GM18502 (cell line): Measurements from ENCODE around the gene MAPRE2.

Source experiments
- ATAC-seq: cut with Tn5 transposase; IDR thresholded peaks from one replicate; pipeline ENCODE4 v1.9.1; 2021; ENCODE audit warnings: mild to moderate bottlenecking; ENCODE audit not compliant: unreplicated experiment, poor library complexity

Gene MAPRE2

DNA sequence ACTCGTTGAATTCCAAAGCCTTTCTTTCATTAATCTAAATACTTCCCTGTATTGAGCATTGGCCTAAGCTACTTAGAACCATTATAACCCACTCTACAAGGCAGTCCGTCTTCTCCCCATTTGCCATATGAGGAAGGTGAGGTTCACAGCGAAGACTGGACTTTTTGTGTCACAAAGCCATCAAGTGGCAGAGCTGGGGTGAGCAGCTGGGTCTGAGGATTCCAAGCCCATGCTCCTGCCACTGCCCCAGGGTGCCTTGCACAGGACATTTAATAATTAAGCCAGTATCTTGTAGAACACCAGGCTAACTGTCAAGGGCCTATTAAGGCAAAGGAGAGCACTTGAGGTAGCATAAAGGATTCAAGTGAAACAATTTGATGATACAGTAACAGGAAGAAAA lies 130.8 kb downstream of the MAPRE2 start:
- no peak for ATAC-seq

- ATAC-seq, result no peak
Measured at GRCh38 chr18:35172451-35173035, 131.3 kb downstream of the MAPRE2 start.

DNA sequence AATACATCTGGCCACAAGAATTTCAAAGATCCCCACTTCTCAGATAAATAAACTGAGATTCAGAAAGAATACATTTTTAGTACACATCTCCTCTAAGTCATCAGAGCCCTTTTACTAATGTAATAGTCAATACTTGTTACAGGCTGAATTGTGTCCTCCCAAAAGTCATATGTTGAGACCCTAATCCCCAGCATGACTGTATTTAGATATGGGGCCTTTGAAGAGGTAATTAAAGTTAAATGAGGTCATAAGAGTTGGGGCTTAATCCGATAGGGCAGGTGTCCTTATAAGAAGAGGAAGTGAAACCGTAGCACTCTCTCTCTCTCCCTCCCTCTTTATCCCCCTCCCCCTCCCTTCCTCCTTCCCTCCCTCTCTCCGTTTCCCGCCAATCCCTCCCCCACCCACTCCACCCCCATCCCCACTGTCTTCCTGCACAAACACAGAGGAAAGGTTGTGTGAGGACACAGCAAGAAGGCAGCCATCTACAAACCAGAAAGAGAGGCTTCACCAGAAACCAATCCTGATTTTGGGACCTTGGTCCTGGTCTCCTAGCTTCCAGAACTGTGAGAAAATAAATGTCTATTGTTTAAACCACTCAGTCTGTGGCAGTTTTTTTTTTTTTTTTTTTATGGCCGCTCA lies 133.0 kb downstream of the MAPRE2 start:
- peak; percentile 90 for ATAC-seq

DNA sequence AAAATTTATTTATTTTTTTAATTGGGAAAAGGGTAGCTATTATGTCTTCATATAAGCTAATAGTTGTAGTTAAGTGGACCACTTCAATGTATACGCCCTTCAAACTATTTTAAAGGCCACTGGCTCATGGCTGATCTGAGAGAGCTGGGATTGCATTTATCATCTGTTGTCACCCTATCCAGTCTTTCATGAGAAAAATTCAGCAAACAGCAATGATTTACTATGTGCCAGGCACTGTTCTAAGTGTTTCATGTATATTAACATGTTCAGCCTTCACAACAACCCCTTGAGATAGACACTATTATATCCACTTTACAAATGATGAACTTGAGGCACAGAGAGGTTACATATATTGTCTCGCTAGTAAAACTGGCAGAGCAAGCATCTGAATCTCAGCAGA lies 133.5 kb downstream of the MAPRE2 start:
- no peak for ATAC-seq

- ATAC-seq, result no peak
Measured at GRCh38 chr18:35176925-35177324, 135.7 kb downstream of the MAPRE2 start.

GRCh38 chr18:35178260-35178659 lies 137.0 kb downstream of the MAPRE2 start:
- no peak for ATAC-seq

DNA sequence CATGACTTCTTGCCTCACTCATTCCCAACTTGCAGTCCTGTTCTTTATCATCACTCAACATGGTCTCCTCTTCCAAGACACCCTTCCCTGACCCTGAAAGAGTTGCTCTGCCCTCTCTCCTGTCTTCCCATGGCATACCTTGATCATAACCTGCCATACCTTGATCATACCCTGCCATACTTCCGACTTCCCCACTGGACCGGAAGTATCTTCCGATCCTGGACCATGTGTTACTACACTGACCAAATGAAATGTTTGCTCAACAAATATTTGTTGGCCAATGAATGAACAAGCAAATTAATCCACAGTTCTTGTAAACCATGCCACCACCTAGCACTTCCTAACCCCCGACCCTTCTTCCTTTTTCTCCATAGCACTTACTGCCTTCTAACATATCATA lies 138.7 kb downstream of the MAPRE2 start:
- ATAC-seq, result no peak

DNA sequence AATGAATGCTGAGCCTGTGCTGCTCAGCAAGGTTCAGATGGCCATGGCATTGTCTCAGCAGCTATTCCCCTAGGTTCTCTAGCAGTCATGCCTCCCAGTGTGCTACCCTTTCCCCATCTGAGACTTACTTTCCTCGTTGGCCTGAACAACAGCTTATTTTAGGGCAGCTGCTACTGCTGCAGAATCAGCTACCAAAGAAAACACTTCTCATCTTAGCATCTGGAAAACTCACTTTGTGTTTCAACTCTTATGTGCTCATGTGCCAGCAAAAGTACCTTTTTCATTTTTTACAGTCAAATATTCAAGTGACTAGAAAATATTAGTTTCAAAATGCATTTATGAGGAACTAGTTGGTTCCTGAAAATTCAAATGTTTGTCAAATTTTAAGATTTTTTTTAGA lies 139.2 kb downstream of the MAPRE2 start:
- no peak for ATAC-seq

GRCh38 chr18:35182151-35182550 lies 140.9 kb downstream of the MAPRE2 start:
- no peak for ATAC-seq

- no peak for ATAC-seq
Measured at GRCh38 chr18:35183886-35184285, 142.7 kb downstream of the MAPRE2 start.

DNA sequence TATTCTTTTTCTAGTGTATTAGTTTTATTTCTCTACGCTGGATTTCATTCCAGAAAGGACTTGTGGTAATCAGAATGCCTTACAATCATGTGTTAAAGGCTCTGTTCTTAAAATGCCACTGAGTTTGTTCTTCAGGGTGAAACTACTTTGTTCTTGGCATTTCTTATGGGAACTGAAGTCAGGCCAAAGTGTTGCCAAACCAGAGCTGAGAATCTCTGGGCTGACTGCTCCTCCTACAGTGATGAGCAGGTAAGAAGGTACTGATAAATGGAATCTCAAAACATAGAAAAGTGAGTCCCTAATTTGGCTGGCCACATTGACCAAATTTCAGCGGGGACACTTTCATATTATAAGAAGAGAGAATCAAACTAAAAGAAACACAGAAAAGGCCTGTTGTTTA lies 144.6 kb downstream of the MAPRE2 start:
- no peak for ATAC-seq

DNA sequence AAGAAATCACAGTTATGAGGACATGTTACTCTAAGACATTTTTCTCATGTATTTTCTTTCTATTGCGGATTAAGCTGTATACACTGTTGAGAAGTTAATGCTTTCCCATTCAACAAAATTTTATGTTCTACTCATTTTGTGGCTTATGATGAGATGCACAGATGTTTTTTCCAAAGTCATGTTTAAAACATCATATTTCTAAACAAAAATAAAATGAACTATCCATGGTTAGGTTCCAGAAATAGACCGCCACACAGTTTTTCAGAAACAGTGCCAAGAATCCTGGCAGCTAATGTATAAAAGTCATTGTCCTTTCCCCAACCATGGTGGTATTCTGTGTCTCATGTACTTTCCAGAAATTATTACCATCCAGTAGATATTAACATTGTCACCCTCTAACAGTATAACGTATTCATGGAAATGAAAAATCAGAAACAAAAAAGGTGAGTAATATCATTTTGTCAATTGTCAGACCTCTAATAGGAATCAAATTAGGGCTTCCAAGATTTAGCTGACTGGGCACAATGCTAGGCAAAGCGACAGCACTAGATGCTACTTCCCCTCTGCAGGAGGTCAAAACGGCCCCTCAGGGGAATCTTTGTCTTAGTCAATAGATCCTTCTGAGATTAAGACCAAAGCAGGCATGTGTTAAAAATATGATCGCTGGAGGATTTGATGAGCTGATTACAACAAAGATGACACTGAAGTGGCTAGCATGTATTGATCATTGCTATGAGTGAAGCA lies 145.2 kb downstream of the MAPRE2 start:
- ATAC-seq, result no peak

DNA sequence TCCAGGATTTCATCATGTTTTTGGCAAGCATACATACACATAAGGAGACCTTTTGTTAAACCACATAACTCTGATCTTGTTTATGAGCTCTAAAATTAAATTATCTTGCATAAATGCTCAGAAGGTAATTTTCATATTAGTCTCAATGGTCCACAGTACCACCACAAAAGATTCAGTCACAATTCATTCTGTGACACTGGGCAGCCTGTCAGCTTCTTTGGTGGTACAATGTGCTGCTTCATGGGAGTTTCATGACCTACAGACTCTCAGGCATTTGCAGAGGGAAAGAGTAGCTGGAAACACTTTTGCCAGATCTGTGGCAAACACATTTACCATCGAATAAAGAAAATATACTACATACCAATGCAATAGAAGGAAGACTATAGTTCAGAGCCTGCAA lies 148.3 kb downstream of the MAPRE2 start:
- ATAC-seq, result no peak

DNA sequence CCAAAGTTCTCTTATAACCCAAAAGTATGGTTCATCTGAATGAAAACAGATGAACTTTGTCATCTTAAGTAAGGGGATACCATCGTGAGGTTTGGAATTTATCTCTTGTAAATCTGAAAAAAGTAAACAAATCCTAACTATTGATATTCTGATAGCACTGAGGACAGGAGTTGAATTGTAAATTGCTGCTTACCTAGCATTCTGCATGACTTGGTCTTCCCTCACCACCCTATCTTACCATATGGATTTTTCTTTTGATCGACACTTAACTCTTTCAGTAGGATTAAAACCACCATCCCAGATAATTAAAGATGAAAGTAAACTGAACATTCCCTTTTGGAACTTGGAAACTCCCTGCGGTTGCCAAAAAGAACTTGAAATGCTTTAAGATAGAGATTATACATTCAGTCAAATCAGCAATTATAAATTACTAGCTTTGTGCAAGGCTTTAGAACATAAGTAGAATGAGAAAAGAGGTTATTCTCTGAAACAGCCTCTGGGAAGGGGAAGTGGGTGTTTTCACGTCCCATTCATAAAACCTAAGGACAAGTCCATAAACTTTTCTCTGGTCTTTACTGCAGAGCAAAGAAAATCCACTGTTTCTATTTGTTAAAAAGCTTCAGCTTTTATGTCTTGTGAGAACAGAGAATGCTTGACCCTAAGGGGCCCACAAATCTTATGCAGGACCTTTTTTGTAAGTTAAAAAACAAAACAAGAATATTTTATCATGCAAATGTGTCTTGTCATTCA lies 149.9 kb downstream of the MAPRE2 start:
- ATAC-seq, result no peak

DNA sequence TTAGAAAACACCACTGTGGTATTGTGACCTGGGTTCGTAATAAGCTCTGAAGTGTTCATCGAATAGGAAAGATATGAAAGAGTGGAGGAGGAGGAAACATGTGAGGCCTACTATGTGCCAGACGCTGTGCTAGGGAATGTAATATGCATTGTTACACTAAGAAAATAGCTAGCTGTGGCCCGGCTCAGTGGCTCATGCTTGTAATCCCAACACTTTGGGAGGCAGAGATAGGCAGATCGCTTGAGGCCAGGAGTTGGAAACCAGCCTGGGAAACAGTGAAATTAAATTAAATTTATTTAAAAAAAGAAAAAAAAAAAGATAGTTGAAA lies 150.4 kb downstream of the MAPRE2 start:
- ATAC-seq, result no peak

DNA sequence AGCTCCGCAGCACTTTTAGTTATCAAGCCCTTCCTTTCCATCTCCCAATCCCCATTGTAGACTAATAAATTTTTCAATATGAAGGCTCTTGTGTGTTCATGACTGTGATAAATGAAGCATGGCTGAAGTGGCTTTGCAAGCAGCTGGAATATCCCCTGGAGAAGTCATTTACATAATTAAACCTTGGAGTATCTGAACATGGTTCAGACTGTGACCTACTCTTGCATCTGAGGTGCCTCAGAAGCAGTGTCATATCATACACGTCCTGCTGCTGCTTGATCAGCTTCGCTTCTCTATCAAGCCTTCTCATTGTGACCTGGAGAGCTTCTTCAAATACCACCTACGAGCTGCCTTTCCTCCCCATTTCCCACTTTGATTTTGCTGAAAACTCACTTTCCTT lies 151.2 kb downstream of the MAPRE2 start:
- no peak for ATAC-seq
